WTC11 (cell line): ENCODE results near the gene ICAM1. TPM values are rescaled to one million over a fixed set of nuclear protein-coding genes. Genes with fewer than 3 reads are reported as not detected.

Experiments used
- ATAC-seq: fragments of 200-7000 bp; cut with Tn5 transposase; 2 replicates; pipeline ENCODE4 v1.10.0; 2021; ENCODE audit warnings: mild to moderate bottlenecking, moderate library complexity
- CTCF ChIA-PET: fragments of 300-600 bp; sonication (Branson Sonifier 250); formaldehyde crosslinking; loops from one replicate; lab custom pipeline; 2021; ENCODE audit warnings: antibody characterized with exemption; lab: Charles Lee
- POLR2A ChIA-PET: fragments of 350-600 bp; sonication (Branson Sonifier 250); formaldehyde crosslinking; loops from one replicate; lab custom pipeline; 2021; ENCODE audit warnings: antibody characterized with exemption; lab: Charles Lee
- DNase-seq: peaks from one replicate; pipeline ENCODE4 v3.0.0; 2021; ENCODE audit warnings: low spot score
- H3K27ac Mint-ChIP-seq: 2 replicates; pipeline ENCODE4 v1.8.0; 2021; ENCODE audit warnings: mixed read lengths
- H3K27me3 Mint-ChIP-seq: 2 replicates; pipeline ENCODE4 v1.8.0; 2021; ENCODE audit warnings: low read depth, mild to moderate bottlenecking, moderate library complexity, mixed read lengths
- H3K36me3 Mint-ChIP-seq: 2 replicates; pipeline ENCODE4 v1.8.0; 2021; ENCODE audit warnings: mixed read lengths
- H3K4me1 Mint-ChIP-seq: 2 replicates; pipeline ENCODE4 v1.8.0; 2022; ENCODE audit warnings: mixed read lengths
- H3K4me3 Mint-ChIP-seq: 2 replicates; pipeline ENCODE4 v1.8.0; 2021; ENCODE audit warnings: mild to moderate bottlenecking, moderate library complexity, mixed read lengths
- H3K9me3 Mint-ChIP-seq: 2 replicates; pipeline ENCODE4 v1.8.0; 2021; ENCODE audit warnings: mixed read lengths
- CBFB ChIP-seq: sonication (generic); formaldehyde crosslinking; IDR thresholded peaks from 2 replicates; pipeline ENCODE4 v1.8.1; 2022; ENCODE audit warnings: mild to moderate bottlenecking, low read depth, missing genetic modification reagents
- CREM ChIP-seq: sonication (generic); formaldehyde crosslinking; IDR thresholded peaks from 2 replicates; pipeline ENCODE4 v1.8.1; 2022; ENCODE audit warnings: mild to moderate bottlenecking, missing genetic modification reagents, moderate library complexity
- ESRRA ChIP-seq: sonication (generic); formaldehyde crosslinking; IDR thresholded peaks from 2 replicates; pipeline ENCODE4 v1.8.1; 2022; ENCODE audit warnings: mild to moderate bottlenecking, missing genetic modification reagents, borderline replicate concordance
- ETV6 ChIP-seq: sonication (generic); formaldehyde crosslinking; IDR thresholded peaks from 2 replicates; pipeline ENCODE4 v1.8.1; 2022; ENCODE audit warnings: mild to moderate bottlenecking, missing genetic modification reagents
- GTF2I ChIP-seq: fragments of 250-450 bp; sonication (Bioruptor Pico); conservative IDR thresholded peaks from 2 replicates; pipeline ENCODE4 v1.4.0; 2021; ENCODE audit warnings: mild to moderate bottlenecking
- HMGA2 ChIP-seq: fragments of 250-450 bp; sonication (Bioruptor Pico); IDR thresholded peaks from 2 replicates; pipeline ENCODE4 v1.4.0; 2021; ENCODE audit warnings: mild to moderate bottlenecking, moderate library complexity
- JUN ChIP-seq: sonication (generic); formaldehyde crosslinking; IDR thresholded peaks from 2 replicates; pipeline ENCODE4 v1.8.0; 2023; ENCODE audit warnings: mild to moderate bottlenecking, missing genetic modification reagents
- KAT7 ChIP-seq: sonication (generic); formaldehyde crosslinking; IDR thresholded peaks from 2 replicates; pipeline ENCODE4 v1.8.1; 2023; ENCODE audit warnings: missing genetic modification reagents, mild to moderate bottlenecking, borderline replicate concordance
- NR2C2 ChIP-seq: sonication (generic); formaldehyde crosslinking; IDR thresholded peaks from 2 replicates; pipeline ENCODE4 v1.8.0; 2022; ENCODE audit warnings: mild to moderate bottlenecking, missing genetic modification reagents
- OVOL2 ChIP-seq: fragments of 250-450 bp; sonication (Bioruptor Pico); IDR thresholded peaks from 2 replicates; pipeline ENCODE4 v1.9.0; 2021; ENCODE audit warnings: mild to moderate bottlenecking, borderline replicate concordance
- SP1 ChIP-seq: sonication (generic); formaldehyde crosslinking; conservative IDR thresholded peaks from 2 replicates; pipeline ENCODE4 v1.8.1; 2022; ENCODE audit warnings: missing genetic modification reagents
- ZNF121 ChIP-seq: sonication (generic); formaldehyde crosslinking; IDR thresholded peaks from 2 replicates; pipeline ENCODE4 v1.8.0; 2023; ENCODE audit warnings: missing genetic modification reagents
- ZNF138 ChIP-seq: sonication (generic); formaldehyde crosslinking; conservative IDR thresholded peaks from 2 replicates; pipeline ENCODE4 v1.8.1; 2022; ENCODE audit warnings: mild to moderate bottlenecking, moderate library complexity, missing genetic modification reagents
- total RNA-seq: library from RNA; stranded (reverse); gene quantifications from 3 replicates; pipeline ENCODE4 v1.2.3, GENCODE V29; 2021
- TF ChIP-seq, protein P1 (sequence below): fragments of 200-600 bp; IDR thresholded peaks from 2 replicates; pipeline ENCODE4 v1.8.0; 2022; ENCODE audit warnings: antibody characterized with exemption
- TF ChIP-seq, protein P2 (sequence below): sonication (generic); formaldehyde crosslinking; IDR thresholded peaks from 2 replicates; pipeline ENCODE4 v1.8.1; 2023; ENCODE audit warnings: mild to moderate bottlenecking, missing genetic modification reagents, moderate library complexity
- TF ChIP-seq, protein P3 (sequence below): sonication (generic); formaldehyde crosslinking; IDR thresholded peaks from 2 replicates; pipeline ENCODE4 v1.8.0; 2022; ENCODE audit warnings: mild to moderate bottlenecking, missing genetic modification reagents
- TF ChIP-seq, protein P4 (sequence below): sonication (generic); formaldehyde crosslinking; IDR thresholded peaks from 2 replicates; pipeline ENCODE4 v1.8.1; 2023; ENCODE audit warnings: mild to moderate bottlenecking, missing genetic modification reagents
- TF ChIP-seq, protein P5 (sequence below): sonication (generic); formaldehyde crosslinking; IDR thresholded peaks from 2 replicates; pipeline ENCODE4 v1.8.1; 2023; ENCODE audit warnings: mild to moderate bottlenecking, moderate library complexity, missing genetic modification reagents

The ICAM1 gene
- total RNA-seq, 1 experiment from 2014 or later, result 3.8 TPM

DNA sequence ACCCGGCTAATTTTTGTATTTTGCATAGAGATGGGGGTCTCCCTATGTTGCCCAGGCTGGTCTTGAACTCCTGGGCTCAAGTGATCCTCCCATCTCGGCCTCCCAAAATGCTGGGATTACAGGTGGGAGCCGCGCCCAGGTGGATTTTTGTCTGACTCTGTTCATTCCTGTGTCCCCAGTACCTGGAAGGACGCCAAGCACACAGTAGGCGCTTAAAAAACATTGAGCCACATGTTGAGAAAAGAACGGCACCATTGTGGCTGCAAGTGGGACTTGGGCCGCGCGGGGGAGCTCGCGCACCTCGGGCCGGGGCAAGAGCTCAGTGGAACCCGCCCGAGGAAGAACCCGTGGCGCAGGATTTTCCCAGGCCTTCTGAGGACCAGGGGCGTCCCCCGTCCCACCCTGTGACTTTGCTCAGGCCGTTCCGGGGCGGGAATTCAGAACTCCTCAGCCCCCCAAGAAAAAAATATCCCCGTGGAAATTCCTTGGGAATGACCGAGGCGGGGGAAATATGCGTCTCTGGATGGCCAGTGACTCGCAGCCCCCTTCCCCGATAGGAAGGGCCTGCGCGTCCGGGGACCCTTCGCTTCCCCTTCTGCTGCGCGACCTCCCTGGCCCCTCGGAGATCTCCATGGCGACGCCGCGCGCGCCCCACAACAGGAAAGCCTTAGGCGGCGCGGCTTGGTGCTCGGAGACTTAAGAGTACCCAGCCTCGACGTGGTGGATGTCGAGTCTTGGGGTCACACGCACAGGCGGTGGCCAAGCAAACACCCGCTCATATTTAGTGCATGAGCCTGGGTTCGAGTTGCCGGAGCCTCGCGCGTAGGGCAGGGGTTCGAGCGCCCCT is 1.4 kb upstream of the ICAM1 start:
- H3K4me1 Mint-ChIP-seq, result 0 out of 2 replicates have a peak, but pooled peaks cover 4% of the 10 kb centered on the region
- peak; percentile 93 for DNase-seq
- no peaks in the 10 kb centered on the region for H3K36me3 Mint-ChIP-seq
- ATAC-seq, result peak; percentile 69
- TF ChIP-seq, protein P1, sequence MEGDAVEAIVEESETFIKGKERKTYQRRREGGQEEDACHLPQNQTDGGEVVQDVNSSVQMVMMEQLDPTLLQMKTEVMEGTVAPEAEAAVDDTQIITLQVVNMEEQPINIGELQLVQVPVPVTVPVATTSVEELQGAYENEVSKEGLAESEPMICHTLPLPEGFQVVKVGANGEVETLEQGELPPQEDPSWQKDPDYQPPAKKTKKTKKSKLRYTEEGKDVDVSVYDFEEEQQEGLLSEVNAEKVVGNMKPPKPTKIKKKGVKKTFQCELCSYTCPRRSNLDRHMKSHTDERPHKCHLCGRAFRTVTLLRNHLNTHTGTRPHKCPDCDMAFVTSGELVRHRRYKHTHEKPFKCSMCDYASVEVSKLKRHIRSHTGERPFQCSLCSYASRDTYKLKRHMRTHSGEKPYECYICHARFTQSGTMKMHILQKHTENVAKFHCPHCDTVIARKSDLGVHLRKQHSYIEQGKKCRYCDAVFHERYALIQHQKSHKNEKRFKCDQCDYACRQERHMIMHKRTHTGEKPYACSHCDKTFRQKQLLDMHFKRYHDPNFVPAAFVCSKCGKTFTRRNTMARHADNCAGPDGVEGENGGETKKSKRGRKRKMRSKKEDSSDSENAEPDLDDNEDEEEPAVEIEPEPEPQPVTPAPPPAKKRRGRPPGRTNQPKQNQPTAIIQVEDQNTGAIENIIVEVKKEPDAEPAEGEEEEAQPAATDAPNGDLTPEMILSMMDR, result peak; percentile 84
- TF ChIP-seq KAT7 (CRISPR knock-in tag) (no peak), GTF2I (CRISPR knock-in tag) (no peak), ZNF138 (no peak), ETV6 (CRISPR knock-in tag) (peak; percentile 48; the same call in 1 of the 2 replicates), CBFB (CRISPR knock-in tag) (no peak), HMGA2 (CRISPR knock-in tag) (no peak), ZNF121 (CRISPR knock-in tag) (peak; percentile 70; the same call in 1 of the 2 replicates), OVOL2 (CRISPR knock-in tag) (no peak), CREM (no peak), SP1 (CRISPR knock-in tag) (peak; percentile 62; the same call in 1 of the 2 replicates), NR2C2 (no peak)
- TF ChIP-seq, protein P2, sequence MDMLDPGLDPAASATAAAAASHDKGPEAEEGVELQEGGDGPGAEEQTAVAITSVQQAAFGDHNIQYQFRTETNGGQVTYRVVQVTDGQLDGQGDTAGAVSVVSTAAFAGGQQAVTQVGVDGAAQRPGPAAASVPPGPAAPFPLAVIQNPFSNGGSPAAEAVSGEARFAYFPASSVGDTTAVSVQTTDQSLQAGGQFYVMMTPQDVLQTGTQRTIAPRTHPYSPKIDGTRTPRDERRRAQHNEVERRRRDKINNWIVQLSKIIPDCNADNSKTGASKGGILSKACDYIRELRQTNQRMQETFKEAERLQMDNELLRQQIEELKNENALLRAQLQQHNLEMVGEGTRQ, result no peak
- TF ChIP-seq, protein P3, sequence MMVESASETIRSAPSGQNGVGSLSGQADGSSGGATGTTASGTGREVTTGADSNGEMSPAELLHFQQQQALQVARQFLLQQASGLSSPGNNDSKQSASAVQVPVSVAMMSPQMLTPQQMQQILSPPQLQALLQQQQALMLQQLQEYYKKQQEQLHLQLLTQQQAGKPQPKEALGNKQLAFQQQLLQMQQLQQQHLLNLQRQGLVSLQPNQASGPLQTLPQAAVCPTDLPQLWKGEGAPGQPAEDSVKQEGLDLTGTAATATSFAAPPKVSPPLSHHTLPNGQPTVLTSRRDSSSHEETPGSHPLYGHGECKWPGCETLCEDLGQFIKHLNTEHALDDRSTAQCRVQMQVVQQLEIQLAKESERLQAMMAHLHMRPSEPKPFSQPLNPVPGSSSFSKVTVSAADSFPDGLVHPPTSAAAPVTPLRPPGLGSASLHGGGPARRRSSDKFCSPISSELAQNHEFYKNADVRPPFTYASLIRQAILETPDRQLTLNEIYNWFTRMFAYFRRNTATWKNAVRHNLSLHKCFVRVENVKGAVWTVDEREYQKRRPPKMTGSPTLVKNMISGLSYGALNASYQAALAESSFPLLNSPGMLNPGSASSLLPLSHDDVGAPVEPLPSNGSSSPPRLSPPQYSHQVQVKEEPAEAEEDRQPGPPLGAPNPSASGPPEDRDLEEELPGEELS (CRISPR knock-in tag), result no peak
- TF ChIP-seq, protein P4, sequence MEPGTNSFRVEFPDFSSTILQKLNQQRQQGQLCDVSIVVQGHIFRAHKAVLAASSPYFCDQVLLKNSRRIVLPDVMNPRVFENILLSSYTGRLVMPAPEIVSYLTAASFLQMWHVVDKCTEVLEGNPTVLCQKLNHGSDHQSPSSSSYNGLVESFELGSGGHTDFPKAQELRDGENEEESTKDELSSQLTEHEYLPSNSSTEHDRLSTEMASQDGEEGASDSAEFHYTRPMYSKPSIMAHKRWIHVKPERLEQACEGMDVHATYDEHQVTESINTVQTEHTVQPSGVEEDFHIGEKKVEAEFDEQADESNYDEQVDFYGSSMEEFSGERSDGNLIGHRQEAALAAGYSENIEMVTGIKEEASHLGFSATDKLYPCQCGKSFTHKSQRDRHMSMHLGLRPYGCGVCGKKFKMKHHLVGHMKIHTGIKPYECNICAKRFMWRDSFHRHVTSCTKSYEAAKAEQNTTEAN (CRISPR knock-in tag), result no peak
- TF ChIP-seq, protein P5, sequence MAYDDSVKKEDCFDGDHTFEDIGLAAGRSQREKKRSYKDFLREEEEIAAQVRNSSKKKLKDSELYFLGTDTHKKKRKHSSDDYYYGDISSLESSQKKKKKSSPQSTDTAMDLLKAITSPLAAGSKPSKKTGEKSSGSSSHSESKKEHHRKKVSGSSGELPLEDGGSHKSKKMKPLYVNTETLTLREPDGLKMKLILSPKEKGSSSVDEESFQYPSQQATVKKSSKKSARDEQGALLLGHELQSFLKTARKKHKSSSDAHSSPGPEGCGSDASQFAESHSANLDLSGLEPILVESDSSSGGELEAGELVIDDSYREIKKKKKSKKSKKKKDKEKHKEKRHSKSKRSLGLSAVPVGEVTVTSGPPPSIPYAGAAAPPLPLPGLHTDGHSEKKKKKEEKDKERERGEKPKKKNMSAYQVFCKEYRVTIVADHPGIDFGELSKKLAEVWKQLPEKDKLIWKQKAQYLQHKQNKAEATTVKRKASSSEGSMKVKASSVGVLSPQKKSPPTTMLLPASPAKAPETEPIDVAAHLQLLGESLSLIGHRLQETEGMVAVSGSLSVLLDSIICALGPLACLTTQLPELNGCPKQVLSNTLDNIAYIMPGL (CRISPR knock-in tag), result no peak
- peak overlapping the region; percentile 68 for H3K4me3 Mint-ChIP-seq
- ChIA-PET CTCF (interaction anchor here (0.5 to 6.1 kb wide), 30 partner anchors 10 to 210 kb away, joined by 3 to 180 read pairs (median 5); partner anchors contain the start of genes CDC37, FDX2, ICAM4 and ICAM5), POLR2A (interaction anchor here (0.6 to 2.5 kb wide), 9 partner anchors 10 to 121 kb away, joined by 3 to 11 read pairs (median 5); partner anchors contain the start of genes ICAM5, RAVER1 and TYK2)
- no peak overlapping the region for H3K27ac Mint-ChIP-seq
- H3K9me3 Mint-ChIP-seq, result no peaks in the 10 kb centered on the region
- H3K27me3 Mint-ChIP-seq, result peaks cover 46% of the 10 kb centered on the region

DNA sequence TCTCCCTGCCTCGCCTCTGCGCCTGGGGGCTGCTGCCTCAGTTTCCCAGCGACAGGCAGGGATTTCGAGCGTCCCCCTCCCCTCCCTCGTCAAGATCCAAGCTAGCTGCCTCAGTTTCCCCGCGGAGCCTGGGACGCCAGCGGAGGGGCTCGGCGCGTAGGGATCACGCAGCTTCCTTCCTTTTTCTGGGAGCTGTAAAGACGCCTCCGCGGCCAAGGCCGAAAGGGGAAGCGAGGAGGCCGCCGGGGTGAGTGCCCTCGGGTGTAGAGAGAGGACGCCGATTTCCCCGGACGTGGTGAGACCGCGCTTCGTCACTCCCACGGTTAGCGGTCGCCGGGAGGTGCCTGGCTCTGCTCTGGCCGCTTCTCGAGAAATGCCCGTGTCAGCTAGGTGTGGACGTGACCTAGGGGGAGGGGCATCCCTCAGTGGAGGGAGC is 722 bp upstream of the ICAM1 start:
- ChIA-PET CTCF (interaction anchor here (1.1 to 6.1 kb wide), 26 partner anchors 10 to 588 kb away, joined by 3 to 180 read pairs (median 10); partner anchors contain the start of genes CDC37, FDX2, ICAM4 and ICAM5), POLR2A (interaction anchor here (1.2 to 2.5 kb wide), 7 partner anchors 11 to 111 kb away, joined by 3 to 12 read pairs (median 8); partner anchors contain the start of genes ICAM4, ICAM5, RAVER1 and TYK2)
- DNase-seq (no peak), ATAC-seq (no peak)
- Mint-ChIP-seq H3K27me3 (peaks cover 49% of the 10 kb centered on the region), H3K27ac (no peak overlapping the region), H3K36me3 (no peaks in the 10 kb centered on the region), H3K4me1 (0 out of 2 replicates have a peak, but pooled peaks cover 4% of the 10 kb centered on the region), H3K9me3 (no peaks in the 10 kb centered on the region), H3K4me3 (peak overlapping the region; percentile 68)
- TF ChIP-seq, protein P2, result no peak
- no peak for TF ChIP-seq JUN (CRISPR knock-in tag)
- no peak for TF ChIP-seq ESRRA
- no peak for TF ChIP-seq ETV6 (CRISPR knock-in tag)
